Raji (cell line): Measurements from ENCODE around the gene PJA1.

Experiments used
- POLR2A ChIP-seq: IDR thresholded peaks from 2 replicates; pipeline ENCODE4 v1.6.1; 2011; ENCODE audit warnings: low read depth, low read length, control low read depth; ENCODE audit not compliant: insufficient read depth

PJA1 gene

DNA sequence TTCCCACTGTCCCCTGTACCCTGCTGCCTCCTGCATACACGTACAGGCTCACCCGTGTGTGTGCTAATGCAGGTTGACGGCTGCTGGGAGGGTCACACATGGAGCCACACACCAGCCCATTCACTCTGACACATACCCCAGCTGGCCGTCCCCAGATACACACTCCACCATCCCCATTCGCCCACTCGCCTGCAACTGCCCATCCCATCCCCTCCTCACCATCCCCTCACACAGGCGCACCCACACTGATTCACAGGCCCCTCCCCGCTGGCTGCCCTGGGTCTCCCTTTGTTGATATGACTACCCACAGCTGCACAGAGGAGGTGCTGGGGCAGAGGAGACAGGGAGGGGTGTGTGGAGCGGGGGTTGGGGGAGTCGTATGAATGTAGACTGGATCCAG, 25.7 kb downstream of the PJA1 start:
- TF ChIP-seq POLR2A: no peak

- TF ChIP-seq POLR2A: no peak
Observed at GRCh38 chrX:69138512-69138911, 26.7 kb downstream of the PJA1 start.

GRCh38 chrX:69138118-69138390, 27.2 kb downstream of the PJA1 start:
- no peak for TF ChIP-seq POLR2A

DNA sequence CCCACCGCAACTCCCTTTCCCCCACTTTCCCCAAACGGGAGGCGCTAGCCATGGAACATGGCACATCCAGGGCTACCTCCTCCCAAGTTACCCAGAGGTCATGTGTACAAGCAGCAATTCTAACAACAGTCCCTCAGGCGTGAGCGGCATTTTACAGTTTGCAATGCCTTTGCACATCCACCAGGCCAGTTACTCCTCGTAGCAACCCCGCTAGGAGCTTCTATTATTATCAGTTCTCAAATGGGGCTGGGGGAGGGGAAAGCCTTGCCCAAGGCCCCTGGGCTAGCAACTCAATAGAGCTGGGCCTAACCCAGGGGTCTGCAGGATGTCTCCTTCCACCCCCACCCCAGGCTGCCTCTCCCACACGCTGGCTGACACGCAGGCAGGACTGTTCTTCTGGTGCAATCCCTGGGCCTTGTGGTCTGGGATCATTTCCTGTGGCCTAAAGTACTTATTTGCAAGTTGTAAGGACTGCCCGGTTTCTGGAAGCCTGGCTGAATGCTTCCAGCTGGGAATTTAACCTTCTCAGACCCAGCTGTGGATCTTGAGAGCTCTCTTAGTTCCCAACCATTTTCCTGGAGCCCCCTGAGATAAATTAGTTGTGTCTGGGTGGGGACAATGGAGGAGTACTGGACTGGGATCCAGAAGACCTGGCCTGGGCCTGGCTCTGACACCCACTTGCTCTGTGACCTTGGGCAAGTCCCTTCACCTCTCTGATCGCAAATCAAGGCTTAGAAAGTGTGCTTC, 27.7 kb downstream of the PJA1 start:
- TF ChIP-seq POLR2A: no peak

GRCh38 chrX:69136546-69137331, 28.5 kb downstream of the PJA1 start:
- no peak for TF ChIP-seq POLR2A

GRCh38 chrX:69133921-69134542, 31.2 kb downstream of the PJA1 start:
- no peak for TF ChIP-seq POLR2A

DNA sequence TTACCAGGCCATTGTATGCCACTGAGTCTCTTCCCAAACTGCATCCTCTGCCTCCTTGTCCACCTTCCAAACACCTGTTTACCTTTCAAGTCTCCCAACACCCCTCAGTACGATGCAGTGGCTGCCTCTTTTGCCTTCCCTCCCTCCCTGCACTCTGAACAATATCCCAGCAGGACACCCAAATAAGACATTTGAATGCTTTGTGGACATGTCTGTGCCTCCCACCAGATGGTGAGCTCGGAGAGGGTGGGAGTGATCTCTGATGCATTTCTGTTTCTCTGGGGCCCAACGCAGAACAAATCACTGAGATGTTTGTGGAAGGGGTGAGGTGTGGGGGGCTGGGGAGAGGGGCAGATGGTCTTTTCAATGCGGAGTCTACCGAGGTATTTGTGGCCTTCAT, 33.4 kb downstream of the PJA1 start:
- TF ChIP-seq POLR2A: no peak

GRCh38 chrX:69130439-69130838, 34.8 kb downstream of the PJA1 start:
- TF ChIP-seq POLR2A: no peak

DNA sequence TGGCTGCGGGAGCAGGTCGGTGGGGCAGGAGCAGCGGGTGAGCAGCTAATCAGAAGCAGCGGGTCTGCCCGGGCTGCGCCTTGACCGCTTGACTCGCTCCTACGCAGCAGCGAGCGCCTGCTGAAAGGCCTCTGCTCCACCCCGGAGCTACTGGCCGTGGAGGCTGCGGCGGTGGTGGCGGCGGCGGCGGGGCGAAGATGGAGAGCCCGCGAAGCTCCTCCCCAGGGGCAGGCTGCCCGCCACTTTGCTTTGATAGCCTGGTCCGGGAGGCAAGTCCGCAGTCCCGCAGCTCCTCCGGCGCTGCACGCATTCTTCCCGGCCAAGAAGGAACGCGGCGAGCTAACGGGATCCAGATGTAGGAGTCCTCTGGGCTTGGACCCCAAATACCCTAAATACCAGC, 36.7 kb downstream of the PJA1 start:
- TF ChIP-seq POLR2A: no peak

DNA sequence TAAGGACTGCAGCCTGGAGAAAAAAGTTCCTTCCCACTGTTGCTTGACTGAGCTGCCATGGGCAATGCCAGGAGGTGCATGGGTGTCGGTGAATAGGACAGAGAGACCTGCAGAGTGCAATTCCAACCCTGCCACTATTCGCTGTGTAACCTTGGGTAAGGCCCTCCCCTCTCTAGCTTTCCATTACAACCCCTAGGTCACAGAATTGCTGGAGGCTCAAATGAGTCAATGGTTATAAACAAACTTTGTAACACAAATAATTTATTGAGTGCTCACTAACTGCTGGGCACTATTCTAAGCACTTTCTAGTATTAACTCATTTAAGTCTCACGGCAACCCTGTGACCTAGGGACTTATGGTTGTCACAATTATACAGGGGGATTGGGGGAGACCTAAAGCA, 37.8 kb downstream of the PJA1 start:
- no peak for TF ChIP-seq POLR2A

GRCh38 chrX:69126642-69127041, 38.6 kb downstream of the PJA1 start:
- no peak for TF ChIP-seq POLR2A

DNA sequence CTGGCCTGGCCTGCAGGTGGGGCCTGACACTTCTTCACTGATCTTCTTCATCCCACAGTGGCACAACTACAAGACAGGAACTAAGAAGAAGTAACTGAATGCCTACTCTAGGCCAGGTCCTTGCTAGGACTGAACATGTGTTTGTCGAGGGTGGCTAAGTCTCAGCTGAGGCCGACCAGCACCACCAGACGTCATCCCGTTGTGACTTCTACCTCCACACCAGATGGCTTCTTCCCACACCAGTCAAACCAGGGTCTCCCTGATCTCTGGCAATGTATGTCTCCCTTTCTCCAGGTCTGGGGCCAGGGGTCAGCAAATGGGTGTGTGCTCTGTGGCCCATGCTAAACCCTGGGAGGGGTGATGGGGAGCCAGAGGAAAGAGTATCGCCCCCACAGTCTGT, 40.2 kb downstream of the PJA1 start:
- no peak for TF ChIP-seq POLR2A

DNA sequence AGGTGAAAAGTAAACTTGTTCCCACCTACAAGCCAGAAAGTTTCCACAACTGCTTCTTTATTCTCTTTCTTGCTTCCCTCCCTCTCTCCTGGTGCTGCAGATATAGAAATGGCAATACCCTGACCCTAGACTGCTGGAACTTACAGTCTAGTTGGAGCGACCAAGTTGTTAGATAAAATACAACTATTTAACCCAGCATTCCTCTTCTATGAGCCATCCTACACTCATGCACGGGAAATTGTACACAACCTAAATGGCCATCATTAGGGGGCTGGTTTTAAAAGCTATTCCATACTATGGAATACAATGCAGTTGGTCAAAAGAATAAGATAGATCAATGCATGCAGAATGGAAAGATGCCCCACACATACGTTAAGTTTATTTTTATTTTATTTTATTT, 41.1 kb downstream of the PJA1 start:
- no peak for TF ChIP-seq POLR2A

- TF ChIP-seq POLR2A: no peak
Observed at GRCh38 chrX:69123481-69123880, 41.8 kb downstream of the PJA1 start.

GRCh38 chrX:69121321-69122000, 43.8 kb downstream of the PJA1 start:
- no peak for TF ChIP-seq POLR2A

GRCh38 chrX:69120476-69120875, 44.8 kb downstream of the PJA1 start:
- TF ChIP-seq POLR2A: no peak
